ENCODE measurements around the gene MUC5B.

DNA sequence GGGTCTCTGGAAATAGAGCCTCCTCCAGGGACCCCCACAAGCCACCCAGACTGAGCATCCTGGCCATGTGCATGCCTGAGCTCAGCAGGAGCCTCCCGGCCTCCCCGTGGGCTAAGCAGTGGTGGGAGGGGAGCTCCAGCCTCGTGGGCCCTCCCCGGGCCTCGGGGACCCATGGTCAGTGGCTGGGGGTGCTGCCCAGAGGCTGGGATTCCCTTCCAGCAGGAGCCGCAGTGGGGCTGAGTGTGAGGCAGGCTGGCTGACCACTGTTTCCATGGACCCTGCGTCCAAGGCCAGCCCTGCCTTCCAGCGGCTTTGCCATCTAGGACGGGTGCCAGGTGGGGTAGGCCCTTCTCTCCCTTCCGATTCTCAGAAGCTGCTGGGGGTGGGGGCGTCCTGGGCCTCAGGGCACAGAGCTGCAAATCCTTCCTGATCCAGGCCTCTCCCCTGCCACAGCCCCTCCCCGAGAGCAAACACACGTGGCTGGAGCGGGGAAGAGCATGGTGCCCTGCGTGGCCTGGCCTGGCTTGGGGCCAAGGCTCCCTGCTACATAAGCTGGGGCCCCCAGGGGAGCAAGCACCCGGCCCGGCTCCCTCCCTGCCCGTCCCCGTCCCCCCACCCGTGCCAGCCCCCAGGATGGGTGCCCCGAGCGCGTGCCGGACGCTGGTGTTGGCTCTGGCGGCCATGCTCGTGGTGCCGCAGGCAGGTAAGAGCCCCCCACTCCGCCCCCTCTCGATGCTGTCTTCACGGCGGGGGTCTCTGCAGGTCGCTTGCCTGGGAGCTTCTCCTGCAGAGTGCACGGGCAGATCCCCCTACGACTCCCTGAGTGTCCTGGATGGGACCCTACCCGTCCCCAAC, at the start of gene MUC5B:
- TF ChIP-seq, protein P1, sequence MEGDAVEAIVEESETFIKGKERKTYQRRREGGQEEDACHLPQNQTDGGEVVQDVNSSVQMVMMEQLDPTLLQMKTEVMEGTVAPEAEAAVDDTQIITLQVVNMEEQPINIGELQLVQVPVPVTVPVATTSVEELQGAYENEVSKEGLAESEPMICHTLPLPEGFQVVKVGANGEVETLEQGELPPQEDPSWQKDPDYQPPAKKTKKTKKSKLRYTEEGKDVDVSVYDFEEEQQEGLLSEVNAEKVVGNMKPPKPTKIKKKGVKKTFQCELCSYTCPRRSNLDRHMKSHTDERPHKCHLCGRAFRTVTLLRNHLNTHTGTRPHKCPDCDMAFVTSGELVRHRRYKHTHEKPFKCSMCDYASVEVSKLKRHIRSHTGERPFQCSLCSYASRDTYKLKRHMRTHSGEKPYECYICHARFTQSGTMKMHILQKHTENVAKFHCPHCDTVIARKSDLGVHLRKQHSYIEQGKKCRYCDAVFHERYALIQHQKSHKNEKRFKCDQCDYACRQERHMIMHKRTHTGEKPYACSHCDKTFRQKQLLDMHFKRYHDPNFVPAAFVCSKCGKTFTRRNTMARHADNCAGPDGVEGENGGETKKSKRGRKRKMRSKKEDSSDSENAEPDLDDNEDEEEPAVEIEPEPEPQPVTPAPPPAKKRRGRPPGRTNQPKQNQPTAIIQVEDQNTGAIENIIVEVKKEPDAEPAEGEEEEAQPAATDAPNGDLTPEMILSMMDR (IDR thresholded peaks at IDR 0.05) = no peak
- TF ChIP-seq ZFX (IDR thresholded peaks at IDR 0.05; ENCODE audit: borderline replicate concordance) = no peak
